GM12878 (cell line): Measurements from ENCODE around the gene NECTIN1.

Experiments
- BRCA1 ChIP-seq: IDR thresholded peaks from 2 replicates; pipeline ENCODE4 v1.6.1; 2011; ENCODE audit warnings: low read depth, low read length, improper control_type of control experiment
- CBFB ChIP-seq: IDR thresholded peaks from 2 replicates; pipeline ENCODE4 v1.6.1; 2016; ENCODE audit warnings: antibody characterized with exemption, low read depth
- CBX5 ChIP-seq: sonication (generic); IDR thresholded peaks from 2 replicates; pipeline ENCODE4 v1.6.1; 2016; ENCODE audit warnings: low read depth, moderate library complexity, mild to moderate bottlenecking, inconsistent platforms
- EZH2 ChIP-seq: IDR thresholded peaks from 2 replicates; pipeline ENCODE4 v1.6.1; 2012; ENCODE audit warnings: low read depth, mild to moderate bottlenecking, control low read depth, inconsistent platforms, low read length, borderline replicate concordance; ENCODE audit not compliant: control insufficient read depth
- MEF2B ChIP-seq: fragments of 450-650 bp; IDR thresholded peaks from 2 replicates; pipeline ENCODE4 v1.6.1; 2018; ENCODE audit warnings: mild to moderate bottlenecking, moderate library complexity; ENCODE audit not compliant: partially characterized antibody, poor library complexity, severe bottlenecking
- MYC ChIP-seq: IDR thresholded peaks from 2 replicates; pipeline ENCODE4 v1.6.1; 2011; ENCODE audit warnings: mild to moderate bottlenecking, low read length, moderate library complexity, inconsistent platforms; ENCODE audit not compliant: insufficient read depth, insufficient replicate concordance, insufficient read length, severe bottlenecking
- SMC3 ChIP-seq: IDR thresholded peaks from 2 replicates; pipeline ENCODE4 v1.6.1; 2011; ENCODE audit warnings: low read length, improper control_type of control experiment, borderline replicate concordance
- TF ChIP-seq, protein P1 (sequence below), 3 experiments: IDR thresholded peaks in 2 of 3; conservative IDR thresholded peaks in 1 of 3; 2 replicates each; pipeline ENCODE4 v1.5.1; 2011; ENCODE audit warnings: low read depth in 3 of 3, low read length in 3 of 3, mild to moderate bottlenecking in 3 of 3, control low read depth in 2 of 3, moderate library complexity in 2 of 3, inconsistent platforms in 1 of 3, mixed read lengths in 1 of 3; ENCODE audit not compliant: control insufficient read depth in 2 of 3, insufficient read depth in 1 of 3; ENCODE audit errors: extremely low read depth in 1 of 3
- TF ChIP-seq, protein P2 (sequence below): IDR thresholded peaks from 2 replicates; pipeline ENCODE4 v1.6.1; 2012; ENCODE audit warnings: mild to moderate bottlenecking, low read depth, low read length
- TF ChIP-seq, protein P3 (sequence below): IDR thresholded peaks from 2 replicates; pipeline ENCODE4 v1.6.1; 2012; ENCODE audit warnings: low read depth, low read length, improper control_type of control experiment

DNA sequence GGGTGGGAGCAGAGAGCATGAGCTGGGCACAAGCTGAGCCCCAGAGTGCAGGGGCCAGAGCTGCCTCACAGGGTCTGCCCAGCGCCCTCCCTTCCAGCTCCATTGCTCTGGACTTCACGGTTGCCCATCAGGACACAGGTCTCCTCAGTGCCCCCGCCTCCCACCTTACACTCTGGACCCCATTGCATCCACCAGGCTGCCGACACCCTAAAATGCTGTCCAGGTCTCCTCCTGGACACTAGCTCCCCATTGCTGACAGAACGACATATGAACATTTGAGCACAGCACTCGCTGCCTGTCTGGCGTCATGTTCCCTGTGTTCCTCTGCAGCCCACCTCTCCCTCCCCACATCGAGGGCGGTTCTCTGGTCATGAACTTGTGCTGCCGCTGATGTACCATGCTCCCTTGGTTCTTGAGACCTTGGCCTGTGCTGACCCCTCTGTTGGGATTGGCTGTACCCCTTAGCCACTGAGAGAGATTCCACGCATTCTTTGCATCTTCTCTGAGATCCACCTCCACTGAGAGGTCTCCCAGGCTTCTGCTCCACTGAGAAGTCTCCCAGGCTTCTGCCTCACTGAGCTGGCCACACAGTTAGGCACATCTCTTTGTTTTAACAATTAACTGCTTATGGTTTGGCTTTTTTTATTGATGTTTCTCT lies 34.2 kb upstream of the NECTIN1 start:
- no peak for TF ChIP-seq MYC
- TF ChIP-seq CBFB, result no peak
- TF ChIP-seq, protein P1, sequence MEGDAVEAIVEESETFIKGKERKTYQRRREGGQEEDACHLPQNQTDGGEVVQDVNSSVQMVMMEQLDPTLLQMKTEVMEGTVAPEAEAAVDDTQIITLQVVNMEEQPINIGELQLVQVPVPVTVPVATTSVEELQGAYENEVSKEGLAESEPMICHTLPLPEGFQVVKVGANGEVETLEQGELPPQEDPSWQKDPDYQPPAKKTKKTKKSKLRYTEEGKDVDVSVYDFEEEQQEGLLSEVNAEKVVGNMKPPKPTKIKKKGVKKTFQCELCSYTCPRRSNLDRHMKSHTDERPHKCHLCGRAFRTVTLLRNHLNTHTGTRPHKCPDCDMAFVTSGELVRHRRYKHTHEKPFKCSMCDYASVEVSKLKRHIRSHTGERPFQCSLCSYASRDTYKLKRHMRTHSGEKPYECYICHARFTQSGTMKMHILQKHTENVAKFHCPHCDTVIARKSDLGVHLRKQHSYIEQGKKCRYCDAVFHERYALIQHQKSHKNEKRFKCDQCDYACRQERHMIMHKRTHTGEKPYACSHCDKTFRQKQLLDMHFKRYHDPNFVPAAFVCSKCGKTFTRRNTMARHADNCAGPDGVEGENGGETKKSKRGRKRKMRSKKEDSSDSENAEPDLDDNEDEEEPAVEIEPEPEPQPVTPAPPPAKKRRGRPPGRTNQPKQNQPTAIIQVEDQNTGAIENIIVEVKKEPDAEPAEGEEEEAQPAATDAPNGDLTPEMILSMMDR (IDR thresholded peaks at IDR 0.05 in 2 of 3, conservative IDR thresholded peaks at IDR 0.05 in 1 of 3; ENCODE audit: control insufficient read depth in 2 of 3, extremely low read depth in 1 of 3, insufficient read depth in 1 of 3, low read depth in 3 of 3, low read length in 3 of 3), result no peak
- TF ChIP-seq CBX5, result no peak
- no peak for TF ChIP-seq BRCA1
- no peak for TF ChIP-seq SMC3
- no peak for TF ChIP-seq MEF2B
- TF ChIP-seq, protein P2, sequence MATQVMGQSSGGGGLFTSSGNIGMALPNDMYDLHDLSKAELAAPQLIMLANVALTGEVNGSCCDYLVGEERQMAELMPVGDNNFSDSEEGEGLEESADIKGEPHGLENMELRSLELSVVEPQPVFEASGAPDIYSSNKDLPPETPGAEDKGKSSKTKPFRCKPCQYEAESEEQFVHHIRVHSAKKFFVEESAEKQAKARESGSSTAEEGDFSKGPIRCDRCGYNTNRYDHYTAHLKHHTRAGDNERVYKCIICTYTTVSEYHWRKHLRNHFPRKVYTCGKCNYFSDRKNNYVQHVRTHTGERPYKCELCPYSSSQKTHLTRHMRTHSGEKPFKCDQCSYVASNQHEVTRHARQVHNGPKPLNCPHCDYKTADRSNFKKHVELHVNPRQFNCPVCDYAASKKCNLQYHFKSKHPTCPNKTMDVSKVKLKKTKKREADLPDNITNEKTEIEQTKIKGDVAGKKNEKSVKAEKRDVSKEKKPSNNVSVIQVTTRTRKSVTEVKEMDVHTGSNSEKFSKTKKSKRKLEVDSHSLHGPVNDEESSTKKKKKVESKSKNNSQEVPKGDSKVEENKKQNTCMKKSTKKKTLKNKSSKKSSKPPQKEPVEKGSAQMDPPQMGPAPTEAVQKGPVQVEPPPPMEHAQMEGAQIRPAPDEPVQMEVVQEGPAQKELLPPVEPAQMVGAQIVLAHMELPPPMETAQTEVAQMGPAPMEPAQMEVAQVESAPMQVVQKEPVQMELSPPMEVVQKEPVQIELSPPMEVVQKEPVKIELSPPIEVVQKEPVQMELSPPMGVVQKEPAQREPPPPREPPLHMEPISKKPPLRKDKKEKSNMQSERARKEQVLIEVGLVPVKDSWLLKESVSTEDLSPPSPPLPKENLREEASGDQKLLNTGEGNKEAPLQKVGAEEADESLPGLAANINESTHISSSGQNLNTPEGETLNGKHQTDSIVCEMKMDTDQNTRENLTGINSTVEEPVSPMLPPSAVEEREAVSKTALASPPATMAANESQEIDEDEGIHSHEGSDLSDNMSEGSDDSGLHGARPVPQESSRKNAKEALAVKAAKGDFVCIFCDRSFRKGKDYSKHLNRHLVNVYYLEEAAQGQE, result no peak
- no peak for TF ChIP-seq EZH2
- TF ChIP-seq, protein P3, sequence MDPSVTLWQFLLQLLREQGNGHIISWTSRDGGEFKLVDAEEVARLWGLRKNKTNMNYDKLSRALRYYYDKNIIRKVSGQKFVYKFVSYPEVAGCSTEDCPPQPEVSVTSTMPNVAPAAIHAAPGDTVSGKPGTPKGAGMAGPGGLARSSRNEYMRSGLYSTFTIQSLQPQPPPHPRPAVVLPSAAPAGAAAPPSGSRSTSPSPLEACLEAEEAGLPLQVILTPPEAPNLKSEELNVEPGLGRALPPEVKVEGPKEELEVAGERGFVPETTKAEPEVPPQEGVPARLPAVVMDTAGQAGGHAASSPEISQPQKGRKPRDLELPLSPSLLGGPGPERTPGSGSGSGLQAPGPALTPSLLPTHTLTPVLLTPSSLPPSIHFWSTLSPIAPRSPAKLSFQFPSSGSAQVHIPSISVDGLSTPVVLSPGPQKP, result no peak
